CD4-positive, alpha-beta T cell (primary cell): ENCODE results near the gene OIP5. TPM values are rescaled to one million over a fixed set of nuclear protein-coding genes. Genes with fewer than 3 reads are reported as not detected.

Source experiments
- ATAC-seq: fragments of 200-7000 bp; cut with Tn5 transposase; one replicate; pipeline ENCODE4 v1.10.0; 2022; ENCODE audit warnings: mild to moderate bottlenecking; ENCODE audit not compliant: poor library complexity
- CTCF ChIA-PET: fragments of 350-600 bp; sonication (Branson Sonifier 250); formaldehyde crosslinking; loops from one replicate; lab custom pipeline; 2021; ENCODE audit warnings: antibody characterized with exemption, inconsistent platforms; lab: Charles Lee
- POLR2A ChIA-PET: fragments of 350-600 bp; sonication (Branson Sonifier 250); formaldehyde crosslinking; loops from one replicate; lab custom pipeline; 2021; ENCODE audit warnings: antibody characterized with exemption, inconsistent platforms; lab: Charles Lee
- DNase-seq, 14 experiments: peaks; one replicate each; pipeline ENCODE4 v3.0.0-alpha.2; 2013 to 2020; ENCODE audit warnings: mixed read lengths in 2 of 14
- H3K27ac ChIP-seq, 2 donors: one replicate each; pipeline versions ENCODE4 v1.5.1 to v1.7.0; 2013; ENCODE audit warnings: low read length in 2 of 2, low read depth in 1 of 2, mild to moderate bottlenecking in 1 of 2
- H3K27me3 ChIP-seq, 2 experiments: 1 replicate in 1 of 2; 2 replicates in 1 of 2; pipeline versions ENCODE4 v1.6.1 to v1.7.0; 2013; ENCODE audit warnings: low read length in 2 of 2, control low read depth in 1 of 2, mild to moderate bottlenecking in 1 of 2, moderate library complexity in 1 of 2; ENCODE audit not compliant: insufficient read depth in 2 of 2, control insufficient read depth in 1 of 2
- H3K36me3 ChIP-seq: one replicate; pipeline ENCODE4 v1.6.1; 2013; ENCODE audit warnings: low read length, control low read depth; ENCODE audit not compliant: insufficient read depth
- H3K4me1 ChIP-seq: one replicate; pipeline ENCODE4 v1.6.1; 2013; ENCODE audit warnings: low read length, control low read depth; ENCODE audit not compliant: insufficient read depth
- H3K4me3 ChIP-seq: one replicate; pipeline ENCODE4 v1.5.1; 2013; ENCODE audit warnings: mild to moderate bottlenecking, low read length, moderate library complexity
- H3K9me3 ChIP-seq, 2 experiments: 1 replicate in 1 of 2; 2 replicates in 1 of 2; pipeline versions ENCODE4 v1.6.1 to v1.7.0; 2013; ENCODE audit warnings: low read length in 2 of 2, mild to moderate bottlenecking in 2 of 2, control low read depth in 1 of 2, moderate library complexity in 1 of 2; ENCODE audit not compliant: control insufficient read depth in 1 of 2, insufficient read depth in 1 of 2
- H3K27ac Mint-ChIP-seq: one replicate; pipeline ENCODE4 v1.8.0; 2020; ENCODE audit warnings: mixed read lengths
- H3K27me3 Mint-ChIP-seq: one replicate; pipeline ENCODE4 v1.8.0; 2021; ENCODE audit warnings: mixed read lengths
- H3K36me3 Mint-ChIP-seq: one replicate; pipeline ENCODE4 v1.8.0; 2021; ENCODE audit warnings: low read depth, mixed read lengths
- H3K4me1 Mint-ChIP-seq: one replicate; pipeline ENCODE4 v1.8.0; 2021; ENCODE audit warnings: low read depth, mixed read lengths
- H3K4me3 Mint-ChIP-seq: one replicate; pipeline ENCODE4 v1.8.0; 2020; ENCODE audit warnings: mild to moderate bottlenecking, mixed read lengths
- H3K9me3 Mint-ChIP-seq: one replicate; pipeline ENCODE4 v1.8.0; 2020; ENCODE audit warnings: mixed read lengths
- CTCF ChIP-seq: fragments of 200-600 bp; IDR thresholded peaks from one replicate; pipeline ENCODE4 v1.8.0; 2022; ENCODE audit warnings: antibody characterized with exemption, mild to moderate bottlenecking
- intact Hi-C, 2 experiments: fragments of 100-400 bp; cut with DNase I in 1 of 2; cut with micrococcal nuclease in 1 of 2; formaldehyde crosslinking; loops; one replicate each; pipeline versions ENCODE4 v1.15.1 to v1.9.0; 2023 to 2025; cut with DNase I, micrococcal nuclease
- total RNA-seq, 174 experiments: library from RNA in 2 of 174; stranded (reverse) in 2 of 174; gene quantifications; one replicate each; pipeline ENCODE4 v1.2.3 and lab custom pipeline; 2021 to 2026

The OIP5 gene
- total RNA-seq, 2 experiments from 2014 or later, result 0.20 to 0.36 TPM

DNA sequence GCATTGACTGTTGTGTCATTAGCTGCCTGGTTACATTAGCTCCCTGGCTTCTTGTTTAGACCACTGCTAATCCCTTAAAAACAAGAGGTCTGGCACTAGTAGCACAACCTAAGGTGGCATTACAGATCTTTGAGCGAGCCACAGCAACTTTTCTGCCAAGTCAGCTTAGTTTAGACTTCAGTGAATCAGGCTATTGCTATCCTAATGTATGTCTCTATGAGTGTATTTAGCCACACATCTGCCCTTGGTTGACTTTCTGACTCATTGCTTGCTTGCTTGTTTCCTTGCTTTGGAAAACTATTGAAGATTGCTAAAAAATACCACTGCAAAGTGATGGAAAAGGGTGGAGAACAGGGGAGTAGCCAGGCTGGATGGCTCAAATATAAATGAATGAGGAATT is 51.2 kb downstream of the OIP5 start:
- no peaks in the 10 kb centered on the region for H3K27me3 ChIP-seq
- intact Hi-C loops, result loop anchor here in 1 of 2 experiments (5.0 to 10.0 kb wide), 2 partner anchors 384 to 526 kb away; partner anchors contain the start of gene RMDN3
- H3K27ac ChIP-seq, result no peak overlapping the region
- H3K36me3 Mint-ChIP-seq, result peaks cover 49% of the 10 kb centered on the region
- H3K27me3 Mint-ChIP-seq, result no peaks in the 10 kb centered on the region
- DNase-seq (no peak), ATAC-seq (no peak)
- peak overlapping the region; percentile 3 for H3K27ac Mint-ChIP-seq
- no peaks in the 10 kb centered on the region for H3K9me3 ChIP-seq
- no peaks in the 10 kb centered on the region for H3K9me3 Mint-ChIP-seq
- ChIA-PET POLR2A (no interaction called here), CTCF (no interaction called here)
- no peak for TF ChIP-seq CTCF
- peaks cover 14% of the 10 kb centered on the region for H3K4me1 ChIP-seq
- peaks cover 15% of the 10 kb centered on the region for H3K36me3 ChIP-seq
- no peak overlapping the region for H3K4me3 Mint-ChIP-seq
- H3K4me1 Mint-ChIP-seq, result peaks cover 30% of the 10 kb centered on the region
- no peak overlapping the region for H3K4me3 ChIP-seq

DNA sequence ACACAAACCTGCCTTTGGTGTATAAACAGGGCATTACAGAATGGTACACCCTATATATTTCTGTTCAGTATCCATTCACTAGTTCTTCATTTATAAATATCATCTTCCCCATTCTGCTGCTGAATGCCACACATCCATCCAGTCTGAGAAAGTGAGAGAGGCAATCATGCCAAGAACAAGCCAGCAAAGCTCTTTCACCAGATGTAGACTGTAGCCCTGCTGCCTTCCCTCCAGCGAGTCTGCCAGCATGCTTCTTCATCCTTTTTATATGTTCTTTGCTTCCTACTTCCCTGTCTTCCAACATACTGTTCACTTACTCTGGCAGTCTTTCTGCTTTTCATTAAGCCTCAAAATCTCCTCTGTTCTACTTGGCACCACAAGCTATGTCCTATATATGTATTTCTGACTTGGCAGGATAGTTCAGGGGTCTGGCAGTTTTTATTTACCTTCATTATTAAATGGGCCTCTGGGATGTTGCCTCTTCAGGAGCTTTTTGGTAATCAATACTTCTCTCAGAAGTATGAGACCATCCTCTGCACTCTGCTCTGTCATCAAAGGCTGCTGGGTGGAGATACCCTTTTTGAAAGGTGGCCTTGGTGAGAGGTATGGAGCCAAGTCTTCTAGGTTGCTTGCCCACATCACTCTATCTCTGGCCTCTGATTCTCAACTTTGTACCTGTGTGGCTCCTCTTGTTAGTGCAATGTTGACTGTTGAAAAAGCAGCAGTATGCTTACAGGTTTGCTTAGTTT is 52.7 kb downstream of the OIP5 start:
- Mint-ChIP-seq H3K9me3 (no peaks in the 10 kb centered on the region), H3K27me3 (no peaks in the 10 kb centered on the region), H3K36me3 (peaks cover 34% of the 10 kb centered on the region), H3K27ac (no peak overlapping the region), H3K4me1 (peaks cover 18% of the 10 kb centered on the region), H3K4me3 (no peak overlapping the region)
- intact Hi-C loops, result loop anchor here in 1 of 2 experiments (5.0 to 10.0 kb wide), 2 partner anchors 382 to 525 kb away; partner anchors contain the start of gene RMDN3
- ChIA-PET POLR2A (no interaction called here), CTCF (no interaction called here)
- TF ChIP-seq CTCF, result no peak
- Histone ChIP-seq H3K9me3 (no peaks in the 10 kb centered on the region), H3K27me3 (no peaks in the 10 kb centered on the region), H3K27ac (no peak overlapping the region), H3K36me3 (peaks cover 6% of the 10 kb centered on the region), H3K4me3 (no peak overlapping the region), H3K4me1 (peaks cover 7% of the 10 kb centered on the region)
- no peak for ATAC-seq
- DNase-seq, result no peak

- Histone ChIP-seq H3K4me1 (peaks cover 5% of the 10 kb centered on the region), H3K36me3 (peaks cover 9% of the 10 kb centered on the region), H3K27ac (no peak overlapping the region), H3K9me3 (no peaks in the 10 kb centered on the region), H3K4me3 (no peak overlapping the region), H3K27me3 (no peaks in the 10 kb centered on the region)
- intact Hi-C loops, result no loop called here
- TF ChIP-seq CTCF, result no peak
- peaks cover 8% of the 10 kb centered on the region for H3K4me1 Mint-ChIP-seq
- POLR2A ChIA-PET, result no interaction called here
- no peak overlapping the region for H3K4me3 Mint-ChIP-seq
- ATAC-seq, result no peak
- H3K27me3 Mint-ChIP-seq, result no peaks in the 10 kb centered on the region
- CTCF ChIA-PET, result no interaction called here
- no peaks in the 10 kb centered on the region for H3K9me3 Mint-ChIP-seq
- no peak overlapping the region for H3K27ac Mint-ChIP-seq
- no peak for DNase-seq
- H3K36me3 Mint-ChIP-seq, result peaks cover 29% of the 10 kb centered on the region
Measured at GRCh38 chr15:41278319-41278718, 54.1 kb downstream of the OIP5 start.
